Adrenal gland (tissue), 5 donors: ENCODE results near the gene ADCY2.

Source experiments
- CTCF ChIP-seq, 6 experiments: fragments of 450-650 bp in 4 of 6; fragments of 200-600 bp in 2 of 6; sonication (generic) in 1 of 6; IDR thresholded peaks; 1 replicate in 5 of 6; 2 replicates in 1 of 6; pipeline versions ENCODE4 v1.5.1 to v1.8.0; 2016 to 2021; ENCODE audit warnings: antibody characterized with exemption in 6 of 6, mild to moderate bottlenecking in 2 of 6, moderate library complexity in 1 of 6
- POLR2A ChIP-seq, 2 donors: fragments of 450-650 bp; IDR thresholded peaks; one replicate each; pipeline ENCODE4 v1.6.1; 2017; ENCODE audit warnings: antibody characterized with exemption in 2 of 2, mild to moderate bottlenecking in 2 of 2, moderate library complexity in 1 of 2
- donor health status: DM: no; HTN: no; CAD: no.

- TF ChIP-seq CTCF (IDR thresholded peaks at IDR 0.05) (no peak), POLR2A (IDR thresholded peaks at IDR 0.05) (no peak)
Measured at GRCh38 chr5:7348168-7348854, 47.6 kb upstream of the ADCY2 start.
